Esophagus squamous epithelium (tissue), 5 donors: ENCODE data around the gene UTS2R. TPM values are rescaled to one million over a fixed set of nuclear protein-coding genes. Genes with fewer than 3 reads are reported as not detected.

Source experiments
- DNase-seq: peaks from one replicate; lab custom pipeline; 2025; lab: John Stamatoyannopoulos, UW
- H3K27ac ChIP-seq, 4 donors: fragments of 200-600 bp; sonication (generic); one replicate each; pipeline ENCODE4 v1.5.1; 2016 to 2019; ENCODE audit warnings: mild to moderate bottlenecking in 1 of 4
- H3K27me3 ChIP-seq, 4 donors: fragments of 200-600 bp; sonication (generic); 1 replicate in 3 of 4; 2 replicates in 1 of 4; pipeline versions ENCODE4 v1.5.1 to v1.6.0; 2017 to 2021; ENCODE audit warnings: antibody characterized with exemption in 1 of 4
- H3K36me3 ChIP-seq, 3 donors: fragments of 200-600 bp; sonication (generic); one replicate each; pipeline ENCODE4 v1.5.1; 2016 to 2019
- H3K4me1 ChIP-seq, 3 donors: fragments of 200-600 bp; sonication (generic); one replicate each; pipeline ENCODE4 v1.5.1; 2017 to 2019
- H3K4me3 ChIP-seq, 4 donors: fragments of 200-600 bp; sonication (generic); 1 replicate in 3 of 4; 2 replicates in 1 of 4; pipeline ENCODE4 v1.5.1; 2016 to 2019; ENCODE audit warnings: mild to moderate bottlenecking in 2 of 4, moderate library complexity in 1 of 4
- H3K9me3 ChIP-seq, 3 donors: fragments of 200-600 bp; sonication (generic); one replicate each; pipeline ENCODE4 v1.5.1; 2016 to 2019
- POLR2A ChIP-seq, 4 donors: fragments of 450-650 bp; IDR thresholded peaks; one replicate each; pipeline ENCODE4 v1.6.1; 2017; ENCODE audit warnings: antibody characterized with exemption in 4 of 4, mild to moderate bottlenecking in 4 of 4, moderate library complexity in 3 of 4
- WGBS, 2 donors: methylation state at CpG; one replicate each; pipeline ENCODE4 v1.1.5; 2018; 5-methylcytosine and 5-hydroxymethylcytosine counted together
- intact Hi-C: fragments of 100-400 bp; cut with DNase I; formaldehyde crosslinking; loops from one replicate; pipeline ENCODE4 v1.15.0; 2022
- total RNA-seq, 4 donors: library from RNA; depleted of rRNA; stranded (reverse); fragments of >200 nt; gene quantifications; one replicate each; pipeline ENCODE4 v1.1.0, GENCODE V29; 2016
- TF ChIP-seq, protein P1 (sequence below), 6 experiments: fragments of 450-650 bp in 4 of 6; fragments of 200-600 bp in 2 of 6; sonication (generic) in 2 of 6; IDR thresholded peaks; one replicate each; pipeline ENCODE4 v1.5.1; 2016 to 2019; ENCODE audit warnings: antibody characterized with exemption in 6 of 6, mild to moderate bottlenecking in 4 of 6, moderate library complexity in 4 of 6
- donor health status: DM: yes; HTN: yes; CAD: no.

The UTS2R gene
- total RNA-seq, 4 donors from 2014 or later, result not detected

DNA sequence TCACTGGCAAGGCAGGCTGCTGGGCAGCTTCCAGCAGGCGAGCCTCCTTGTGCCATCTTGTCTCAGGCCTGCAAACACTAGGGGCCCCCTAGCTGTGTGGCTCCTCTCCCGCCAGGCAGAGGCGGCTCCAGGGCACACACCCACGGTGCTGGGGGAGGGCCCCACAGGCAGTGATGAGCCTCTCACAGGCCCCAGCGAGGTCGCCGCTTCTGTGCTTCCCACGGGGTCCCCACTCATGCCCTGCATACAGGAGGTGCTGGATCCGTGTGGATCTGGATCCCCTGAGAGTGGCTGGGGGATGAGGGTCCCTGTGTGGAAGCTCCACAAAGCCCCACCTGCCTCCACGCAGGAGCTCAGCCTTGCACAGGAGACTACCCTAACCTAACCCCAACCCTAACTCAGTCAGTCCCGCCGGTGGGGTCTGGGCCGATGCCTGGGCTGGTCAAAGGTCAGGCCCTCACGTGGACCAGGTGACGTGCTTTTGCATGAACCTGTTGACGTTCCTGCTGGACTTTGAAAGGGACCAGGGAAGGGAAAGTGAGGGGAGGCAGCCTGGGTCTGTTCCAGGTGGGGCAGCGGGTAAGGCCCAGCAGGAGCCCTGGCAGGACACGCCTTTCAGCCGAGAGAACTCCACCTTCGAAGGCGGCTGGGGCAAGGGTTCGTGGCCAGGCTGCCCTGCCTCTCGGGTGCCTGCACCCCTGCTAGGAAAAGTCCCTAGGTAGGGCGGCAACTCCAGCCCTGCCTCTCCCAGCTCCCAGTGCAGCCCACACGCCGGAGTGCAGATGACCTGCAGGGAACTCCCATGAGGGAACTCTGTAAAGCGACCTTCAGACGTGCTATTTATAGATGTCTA lies 43.2 kb upstream of the UTS2R start:
- Histone ChIP-seq H3K4me3 (no peak overlapping the region), H3K27ac (no peak overlapping the region), H3K4me1 (peaks cover 9 to 65% (median 31%) of the 10 kb centered on the region in 3 donors), H3K27me3 (peaks cover 0 to 87% (median 0%) of the 10 kb centered on the region in 4 donors), H3K9me3 (no peaks in the 10 kb centered on the region), H3K36me3 (no peaks in the 10 kb centered on the region)
- WGBS, 2 donors, result 60 to 78% methylated on average over 1 to 13 of the region's 28 CpGs
- TF ChIP-seq POLR2A (IDR thresholded peaks at IDR 0.05), result no peak
- TF ChIP-seq, protein P1, sequence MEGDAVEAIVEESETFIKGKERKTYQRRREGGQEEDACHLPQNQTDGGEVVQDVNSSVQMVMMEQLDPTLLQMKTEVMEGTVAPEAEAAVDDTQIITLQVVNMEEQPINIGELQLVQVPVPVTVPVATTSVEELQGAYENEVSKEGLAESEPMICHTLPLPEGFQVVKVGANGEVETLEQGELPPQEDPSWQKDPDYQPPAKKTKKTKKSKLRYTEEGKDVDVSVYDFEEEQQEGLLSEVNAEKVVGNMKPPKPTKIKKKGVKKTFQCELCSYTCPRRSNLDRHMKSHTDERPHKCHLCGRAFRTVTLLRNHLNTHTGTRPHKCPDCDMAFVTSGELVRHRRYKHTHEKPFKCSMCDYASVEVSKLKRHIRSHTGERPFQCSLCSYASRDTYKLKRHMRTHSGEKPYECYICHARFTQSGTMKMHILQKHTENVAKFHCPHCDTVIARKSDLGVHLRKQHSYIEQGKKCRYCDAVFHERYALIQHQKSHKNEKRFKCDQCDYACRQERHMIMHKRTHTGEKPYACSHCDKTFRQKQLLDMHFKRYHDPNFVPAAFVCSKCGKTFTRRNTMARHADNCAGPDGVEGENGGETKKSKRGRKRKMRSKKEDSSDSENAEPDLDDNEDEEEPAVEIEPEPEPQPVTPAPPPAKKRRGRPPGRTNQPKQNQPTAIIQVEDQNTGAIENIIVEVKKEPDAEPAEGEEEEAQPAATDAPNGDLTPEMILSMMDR (IDR thresholded peaks at IDR 0.05), result no peak
- intact Hi-C loops, result no loop called here
- DNase-seq, result no peak

DNA sequence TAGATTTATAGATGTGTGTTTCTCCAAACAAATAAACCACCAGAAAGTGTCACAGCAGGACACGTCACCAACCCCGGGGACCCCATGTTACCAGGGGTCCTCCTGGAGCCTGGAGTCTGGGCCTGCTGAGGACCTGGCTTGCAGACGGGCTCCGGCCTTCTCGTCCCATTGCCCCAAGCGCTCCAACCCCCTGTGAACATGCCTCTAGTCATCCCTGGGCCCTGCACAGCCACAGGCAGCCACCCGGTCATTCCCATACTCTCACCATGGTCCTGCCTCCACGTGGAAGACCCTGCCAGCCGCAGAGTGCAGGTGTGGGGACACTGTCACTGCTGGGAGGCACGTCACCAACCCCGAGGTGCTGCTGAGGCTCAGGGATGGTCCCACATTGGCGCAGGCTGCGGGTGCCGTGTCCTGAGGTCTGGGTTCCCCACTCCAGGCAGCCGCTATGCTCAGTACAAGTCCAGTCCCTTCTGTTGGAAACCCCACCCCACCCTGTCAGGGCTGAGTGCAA lies 42.5 kb upstream of the UTS2R start:
- WGBS, 2 donors, result 84 to 85% methylated on average over 9 to 15 of the region's 15 CpGs
- Histone ChIP-seq H3K4me3 (no peak overlapping the region), H3K9me3 (no peaks in the 10 kb centered on the region), H3K27ac (no peak overlapping the region), H3K4me1 (peaks cover 15 to 72% (median 35%) of the 10 kb centered on the region in 3 donors), H3K27me3 (peaks cover 0 to 87% (median 0%) of the 10 kb centered on the region in 4 donors), H3K36me3 (no peaks in the 10 kb centered on the region)
- TF ChIP-seq, protein P1 (IDR thresholded peaks at IDR 0.05), result no peak
- no peak for TF ChIP-seq POLR2A (IDR thresholded peaks at IDR 0.05)
- intact Hi-C loops, result no loop called here
- DNase-seq, result no peak

DNA sequence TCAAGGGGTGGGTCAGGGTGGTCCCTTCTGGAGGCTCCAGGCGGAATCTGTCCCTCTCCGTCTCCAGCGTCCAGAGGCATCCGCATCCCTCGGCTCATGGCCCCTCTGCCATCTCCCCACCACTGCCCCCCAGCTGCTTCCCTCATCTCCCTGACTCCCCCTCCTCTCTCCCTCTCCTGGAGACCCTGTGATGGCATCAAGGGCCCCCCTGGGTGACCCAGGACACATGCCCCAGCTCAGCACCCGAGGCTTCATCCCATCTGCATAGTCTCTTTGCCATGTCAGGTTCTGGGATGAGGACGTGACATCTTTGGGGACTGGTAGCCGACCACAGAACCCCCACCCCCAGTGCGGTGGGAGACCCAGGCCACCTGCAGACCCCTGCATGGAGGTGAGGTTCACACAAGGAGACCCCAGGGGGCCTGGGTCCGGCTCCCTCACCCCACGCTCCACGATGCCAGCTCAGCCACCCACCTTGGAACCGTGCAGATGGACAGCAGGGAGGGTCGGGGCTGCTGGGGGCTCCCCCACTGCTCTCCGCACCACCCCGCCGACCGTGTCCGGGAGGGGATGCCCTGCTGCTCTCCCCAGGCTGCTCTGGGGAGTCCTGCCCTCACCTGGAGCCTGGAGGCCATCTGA lies 41.8 kb upstream of the UTS2R start:
- Histone ChIP-seq H3K36me3 (no peaks in the 10 kb centered on the region), H3K9me3 (no peaks in the 10 kb centered on the region), H3K4me1 (peaks cover 22 to 73% (median 43%) of the 10 kb centered on the region in 3 donors), H3K27me3 (peaks cover 0 to 88% (median 0%) of the 10 kb centered on the region in 4 donors), H3K27ac (no peak overlapping the region), H3K4me3 (no peak overlapping the region)
- 95 to 100% methylated on average over 5 to 6 of the region's 19 CpGs for WGBS, 2 donors
- TF ChIP-seq, protein P1 (IDR thresholded peaks at IDR 0.05), result no peak
- no peak for TF ChIP-seq POLR2A (IDR thresholded peaks at IDR 0.05)
- no peak for DNase-seq
- intact Hi-C loops, result no loop called here

DNA sequence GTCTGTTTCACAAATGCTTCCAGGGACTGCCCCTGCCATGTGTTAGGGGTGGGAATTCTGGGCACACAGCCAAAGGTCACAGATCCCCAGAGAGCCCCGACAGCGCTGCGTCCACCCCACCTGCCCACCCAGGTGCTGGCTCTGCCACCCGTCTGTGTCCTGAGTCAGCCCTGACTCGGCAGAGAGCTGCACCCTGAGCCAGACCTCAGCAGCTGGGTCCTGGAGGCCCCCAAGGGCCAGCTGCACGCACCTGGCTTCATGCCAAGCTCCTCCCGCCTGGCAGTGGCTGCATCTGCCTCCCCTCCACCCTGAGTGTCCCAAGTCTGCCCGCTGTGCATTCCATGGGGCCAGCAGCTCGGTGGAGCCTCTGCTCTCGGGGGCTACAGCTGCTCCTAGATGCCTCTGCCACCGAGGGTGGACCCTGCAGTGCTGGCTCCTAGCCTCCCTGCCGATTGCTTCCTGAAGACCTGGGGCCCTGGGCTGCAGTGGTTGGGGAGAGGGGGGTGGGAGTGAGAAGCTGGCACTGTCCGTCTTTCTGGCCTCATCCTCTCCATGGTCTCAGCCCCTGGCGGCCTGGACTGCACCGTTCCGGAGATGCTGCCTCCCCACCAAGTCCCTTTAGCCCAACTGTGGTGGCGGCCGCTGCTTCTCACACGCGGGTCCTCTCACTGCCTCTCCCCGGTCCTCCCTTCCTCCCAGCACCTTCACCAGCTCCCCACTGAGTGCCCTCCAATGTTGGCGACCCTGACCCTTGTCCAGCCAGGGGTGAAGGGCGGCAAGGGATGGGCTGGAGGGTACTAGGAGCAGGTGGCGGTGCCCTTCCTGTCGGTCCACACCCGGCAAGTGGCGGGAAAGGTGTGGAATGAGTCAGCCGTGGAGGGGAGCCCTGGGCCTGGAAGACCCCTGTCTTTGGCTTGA lies 41.0 kb upstream of the UTS2R start:
- Histone ChIP-seq H3K4me3 (no peak overlapping the region), H3K36me3 (no peaks in the 10 kb centered on the region), H3K9me3 (no peaks in the 10 kb centered on the region), H3K4me1 (peaks cover 27 to 75% (median 51%) of the 10 kb centered on the region in 3 donors), H3K27me3 (peaks cover 0 to 83% (median 0%) of the 10 kb centered on the region in 4 donors), H3K27ac (no peak overlapping the region)
- TF ChIP-seq, protein P1 (IDR thresholded peaks at IDR 0.05), result no peak
- TF ChIP-seq POLR2A (IDR thresholded peaks at IDR 0.05), result no peak
- no peak for DNase-seq
- 34 to 82% methylated on average over 7 to 13 of the region's 28 CpGs for WGBS, 2 donors
- intact Hi-C loops, result no loop called here
